Esophagus muscularis mucosa (tissue), 4 donors: ENCODE measurements around the gene CCDC195.

Source experiments
- EP300 ChIP-seq: sonication (generic); formaldehyde crosslinking; IDR thresholded peaks from one replicate; pipeline ENCODE4 v1.6.1; 2017; ENCODE audit warnings: antibody characterized with exemption
- POLR2A ChIP-seq: fragments of 450-650 bp; IDR thresholded peaks from one replicate; pipeline ENCODE4 v1.6.1; 2017; ENCODE audit warnings: antibody characterized with exemption, moderate library complexity, mild to moderate bottlenecking, low read depth
- TF ChIP-seq, protein P1 (sequence below), 3 experiments: fragments of 200-600 bp in 2 of 3; fragments of 450-650 bp in 1 of 3; sonication (generic) in 2 of 3; IDR thresholded peaks; one replicate each; pipeline ENCODE4 v1.5.1; 2017 to 2019; ENCODE audit warnings: antibody characterized with exemption in 3 of 3, mild to moderate bottlenecking in 2 of 3, moderate library complexity in 1 of 3

DNA sequence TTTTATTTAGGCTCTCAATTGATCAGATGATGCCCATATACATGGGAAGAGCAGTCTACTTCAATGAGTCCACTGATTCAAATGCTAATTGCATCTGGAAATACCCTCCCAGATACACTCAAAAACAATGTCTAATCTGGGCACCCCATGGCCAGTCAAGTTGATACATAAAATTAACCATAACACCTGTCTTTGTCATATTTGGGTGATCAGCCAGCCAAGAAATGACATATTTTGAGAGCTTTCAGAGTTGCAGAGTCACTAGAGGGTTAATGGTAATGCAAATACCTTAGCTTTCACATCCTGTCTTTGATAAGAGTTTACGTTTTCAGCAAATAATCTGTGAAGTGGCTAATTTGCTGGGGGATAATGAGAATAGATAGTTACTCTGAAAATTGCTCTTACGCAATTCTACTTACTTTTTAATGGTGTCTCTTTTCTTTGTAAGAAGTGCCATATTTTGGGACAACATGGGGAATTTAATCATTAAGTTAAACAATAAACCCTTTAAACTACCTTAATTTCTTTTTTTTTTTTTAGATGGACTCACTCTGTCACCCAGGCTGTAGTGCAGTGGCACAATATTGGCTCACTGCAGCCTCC is 49.1 kb downstream of the CCDC195 start:
- TF ChIP-seq, protein P1, sequence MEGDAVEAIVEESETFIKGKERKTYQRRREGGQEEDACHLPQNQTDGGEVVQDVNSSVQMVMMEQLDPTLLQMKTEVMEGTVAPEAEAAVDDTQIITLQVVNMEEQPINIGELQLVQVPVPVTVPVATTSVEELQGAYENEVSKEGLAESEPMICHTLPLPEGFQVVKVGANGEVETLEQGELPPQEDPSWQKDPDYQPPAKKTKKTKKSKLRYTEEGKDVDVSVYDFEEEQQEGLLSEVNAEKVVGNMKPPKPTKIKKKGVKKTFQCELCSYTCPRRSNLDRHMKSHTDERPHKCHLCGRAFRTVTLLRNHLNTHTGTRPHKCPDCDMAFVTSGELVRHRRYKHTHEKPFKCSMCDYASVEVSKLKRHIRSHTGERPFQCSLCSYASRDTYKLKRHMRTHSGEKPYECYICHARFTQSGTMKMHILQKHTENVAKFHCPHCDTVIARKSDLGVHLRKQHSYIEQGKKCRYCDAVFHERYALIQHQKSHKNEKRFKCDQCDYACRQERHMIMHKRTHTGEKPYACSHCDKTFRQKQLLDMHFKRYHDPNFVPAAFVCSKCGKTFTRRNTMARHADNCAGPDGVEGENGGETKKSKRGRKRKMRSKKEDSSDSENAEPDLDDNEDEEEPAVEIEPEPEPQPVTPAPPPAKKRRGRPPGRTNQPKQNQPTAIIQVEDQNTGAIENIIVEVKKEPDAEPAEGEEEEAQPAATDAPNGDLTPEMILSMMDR (IDR thresholded peaks at IDR 0.05) = no peak
- TF ChIP-seq EP300 (no peak), POLR2A (no peak)
